Hepatocyte (in vitro differentiated cells): ENCODE results near the gene CWC27. TPM values are rescaled to one million over a fixed set of nuclear protein-coding genes. Genes with fewer than 3 reads are reported as not detected.

Experiments
- DNase-seq: peaks from one replicate; pipeline ENCODE4 v3.0.0-alpha.2; 2016; ENCODE audit warnings: low spot score
- H2AFZ ChIP-seq: fragments of 200-600 bp; sonication (generic); 2 replicates; pipeline ENCODE4 v1.6.0; 2016; ENCODE audit warnings: antibody characterized with exemption, mild to moderate bottlenecking
- H3K27ac ChIP-seq: fragments of 200-600 bp; sonication (generic); 2 replicates; pipeline ENCODE4 v1.5.1; 2016; ENCODE audit warnings: mild to moderate bottlenecking
- H3K27me3 ChIP-seq: fragments of 200-600 bp; sonication (generic); 2 replicates; pipeline ENCODE4 v1.6.1; 2016
- H3K36me3 ChIP-seq: fragments of 200-600 bp; sonication (generic); replicated peaks from 2 replicates; pipeline ENCODE4 v1.5.1; 2016; ENCODE audit warnings: low read depth; ENCODE audit not compliant: insufficient read depth
- H3K4me1 ChIP-seq: fragments of 200-600 bp; sonication (generic); 2 replicates; pipeline ENCODE4 v1.5.1; 2016; ENCODE audit warnings: mild to moderate bottlenecking, moderate library complexity; ENCODE audit not compliant: insufficient read depth
- H3K4me2 ChIP-seq: fragments of 200-600 bp; sonication (generic); 2 replicates; pipeline ENCODE4 v1.6.0; 2016
- H3K4me3 ChIP-seq: fragments of 200-600 bp; sonication (generic); 2 replicates; pipeline ENCODE4 v1.5.1; 2016; ENCODE audit warnings: mild to moderate bottlenecking
- H3K79me2 ChIP-seq: fragments of 200-600 bp; sonication (generic); 2 replicates; pipeline ENCODE4 v1.6.0; 2017; ENCODE audit warnings: mild to moderate bottlenecking
- H3K9me2 ChIP-seq: fragments of 200-600 bp; sonication (generic); replicated peaks from 2 replicates; pipeline ENCODE4 v1.6.0; 2017; ENCODE audit warnings: mild to moderate bottlenecking; ENCODE audit not compliant: insufficient read depth
- H3K9me3 ChIP-seq: fragments of 200-600 bp; sonication (generic); 2 replicates; pipeline ENCODE4 v1.5.1; 2016; ENCODE audit warnings: low read depth, mild to moderate bottlenecking
- H4K20me1 ChIP-seq: fragments of 200-600 bp; sonication (generic); 2 replicates; pipeline ENCODE4 v1.6.0; 2016; ENCODE audit warnings: mild to moderate bottlenecking; ENCODE audit not compliant: insufficient read depth, poor library complexity, severe bottlenecking
- EZH2 ChIP-seq: fragments of 200-600 bp; sonication (generic); IDR thresholded peaks from 2 replicates; pipeline ENCODE4 v1.6.1; 2016; ENCODE audit warnings: antibody characterized with exemption, mild to moderate bottlenecking, borderline replicate concordance
- EZH2phosphoT487 ChIP-seq: fragments of 200-600 bp; sonication (generic); IDR thresholded peaks from one replicate; pipeline ENCODE4 v1.6.1; 2018; ENCODE audit warnings: antibody characterized with exemption, mild to moderate bottlenecking, low read depth, moderate library complexity; ENCODE audit not compliant: unreplicated experiment, severe bottlenecking
- WGBS: methylation state at CpG from one replicate; pipeline ENCODE4 v1.1.6; 2016; ENCODE audit warnings: low lambda C conversion rate; ENCODE audit errors: missing lambda C conversion rate; 5-methylcytosine and 5-hydroxymethylcytosine counted together
- polyA plus RNA-seq: library from polyadenylated mRNA; unstranded; fragments of >200 nt; fragmentation: Nextera tagmentation; extraction: Ambion mirVana; gene quantifications from 2 replicates; pipeline ENCODE4 v1.2.1, GENCODE V29; 2016
- total RNA-seq: library from RNA; depleted of rRNA; stranded (reverse); fragments of >200 nt; gene quantifications from 2 replicates; pipeline ENCODE4 v1.2.3, GENCODE V29; 2014
- TF ChIP-seq, protein P1 (sequence below): fragments of 200-600 bp; sonication (generic); IDR thresholded peaks from 2 replicates; pipeline ENCODE4 v1.5.1; 2016; ENCODE audit warnings: antibody characterized with exemption, mild to moderate bottlenecking; ENCODE audit not compliant: poor library complexity

The CWC27 gene
- total and polyA plus RNA-seq, 2 experiments from 2014 or later: 15.8 to 32.5 TPM

DNA sequence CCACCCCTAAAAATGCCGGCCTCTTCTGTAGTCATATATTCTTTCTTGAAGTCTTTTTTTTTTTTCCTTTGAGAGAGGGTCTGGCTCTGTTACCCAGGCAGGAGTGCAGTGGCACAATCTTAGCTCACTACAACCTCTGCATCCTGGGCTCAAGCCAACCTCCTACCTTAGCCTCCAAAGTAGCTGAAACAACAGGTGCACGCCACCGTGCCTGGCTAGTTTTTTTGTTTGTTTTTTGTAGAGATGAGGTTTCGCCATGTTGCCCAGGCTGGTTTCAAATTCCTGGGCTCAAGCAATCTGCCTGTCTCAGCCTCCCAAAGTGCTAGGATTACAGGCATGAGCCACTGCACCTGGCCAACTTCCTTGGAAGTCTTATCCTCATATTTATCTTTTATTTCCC is 19.3 kb upstream of the CWC27 start:
- H3K9me3 ChIP-seq: no peaks in the 10 kb centered on the region
- no peak for TF ChIP-seq EZH2phosphoT487
- TF ChIP-seq, protein P1, sequence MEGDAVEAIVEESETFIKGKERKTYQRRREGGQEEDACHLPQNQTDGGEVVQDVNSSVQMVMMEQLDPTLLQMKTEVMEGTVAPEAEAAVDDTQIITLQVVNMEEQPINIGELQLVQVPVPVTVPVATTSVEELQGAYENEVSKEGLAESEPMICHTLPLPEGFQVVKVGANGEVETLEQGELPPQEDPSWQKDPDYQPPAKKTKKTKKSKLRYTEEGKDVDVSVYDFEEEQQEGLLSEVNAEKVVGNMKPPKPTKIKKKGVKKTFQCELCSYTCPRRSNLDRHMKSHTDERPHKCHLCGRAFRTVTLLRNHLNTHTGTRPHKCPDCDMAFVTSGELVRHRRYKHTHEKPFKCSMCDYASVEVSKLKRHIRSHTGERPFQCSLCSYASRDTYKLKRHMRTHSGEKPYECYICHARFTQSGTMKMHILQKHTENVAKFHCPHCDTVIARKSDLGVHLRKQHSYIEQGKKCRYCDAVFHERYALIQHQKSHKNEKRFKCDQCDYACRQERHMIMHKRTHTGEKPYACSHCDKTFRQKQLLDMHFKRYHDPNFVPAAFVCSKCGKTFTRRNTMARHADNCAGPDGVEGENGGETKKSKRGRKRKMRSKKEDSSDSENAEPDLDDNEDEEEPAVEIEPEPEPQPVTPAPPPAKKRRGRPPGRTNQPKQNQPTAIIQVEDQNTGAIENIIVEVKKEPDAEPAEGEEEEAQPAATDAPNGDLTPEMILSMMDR: no peak
- TF ChIP-seq EZH2: no peak
- 92% methylated on average over 4 of the region's 4 CpGs for WGBS
- no peak overlapping the region for H3K27ac ChIP-seq
- H3K4me3 ChIP-seq: no peak overlapping the region
- no peaks in the 10 kb centered on the region for H3K36me3 ChIP-seq
- no peaks in the 10 kb centered on the region for H3K9me2 ChIP-seq
- DNase-seq: no peak
- H2AFZ ChIP-seq: no peak overlapping the region
- no peaks in the 10 kb centered on the region for H3K4me1 ChIP-seq
- H4K20me1 ChIP-seq: no peaks in the 10 kb centered on the region
- no peaks in the 10 kb centered on the region for H3K27me3 ChIP-seq
- H3K79me2 ChIP-seq: peaks cover 12% of the 10 kb centered on the region
- no peak overlapping the region for H3K4me2 ChIP-seq

DNA sequence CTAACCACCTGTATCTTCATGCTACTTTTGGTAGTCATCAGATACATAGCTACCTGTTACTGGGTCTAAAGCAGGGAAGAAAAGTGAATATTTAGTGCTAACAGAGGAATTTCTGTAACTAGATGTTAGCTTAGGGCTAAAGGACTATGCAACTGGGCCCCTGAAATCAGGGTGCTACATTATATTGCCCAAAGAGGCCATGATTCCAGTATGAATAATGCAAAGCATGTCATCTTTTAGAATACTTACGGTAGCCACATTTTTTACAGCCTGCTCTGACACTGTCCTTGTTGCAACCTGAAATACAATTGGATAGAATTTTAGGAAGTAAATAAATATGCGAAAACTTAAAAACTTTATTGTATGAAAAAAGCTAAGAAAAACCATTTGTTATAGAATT is 14.7 kb upstream of the CWC27 start:
- Histone ChIP-seq H3K9me3 (no peaks in the 10 kb centered on the region), H3K4me1 (no peaks in the 10 kb centered on the region), H3K4me3 (no peak overlapping the region), H2AFZ (no peak overlapping the region), H3K79me2 (peaks cover 51% of the 10 kb centered on the region), H3K36me3 (no peaks in the 10 kb centered on the region), H3K9me2 (no peaks in the 10 kb centered on the region), H3K4me2 (no peak overlapping the region), H3K27ac (no peak overlapping the region), H3K27me3 (no peaks in the 10 kb centered on the region), H4K20me1 (peaks cover 13% of the 10 kb centered on the region)
- no peak for DNase-seq
- 98% methylated on average over 2 of the region's 2 CpGs for WGBS
- no peak for TF ChIP-seq EZH2phosphoT487
- no peak for TF ChIP-seq EZH2
- TF ChIP-seq, protein P1: no peak

DNA sequence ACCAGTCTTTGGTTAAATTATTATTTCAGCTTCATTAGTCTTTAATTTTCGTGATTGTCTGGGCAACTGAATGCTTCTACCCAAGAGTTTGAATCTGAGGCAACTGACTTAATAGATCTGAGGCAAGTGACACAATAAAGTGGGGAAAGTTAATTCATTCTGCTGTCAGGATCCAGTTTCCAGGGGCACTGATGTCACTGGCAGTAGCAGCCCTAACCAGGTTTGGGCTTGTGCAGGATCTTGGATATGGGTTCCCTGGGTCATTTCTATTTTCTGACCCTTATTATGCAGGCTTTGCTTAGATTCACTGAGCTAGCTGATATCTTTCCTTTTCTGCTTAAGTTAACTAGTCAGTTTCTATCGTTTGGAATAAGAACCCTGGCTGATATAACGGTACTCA is 9.8 kb upstream of the CWC27 start:
- 96% methylated on average over 3 of the region's 3 CpGs for WGBS
- Histone ChIP-seq H3K4me2 (no peak overlapping the region), H3K9me3 (no peaks in the 10 kb centered on the region), H2AFZ (no peak overlapping the region), H3K9me2 (no peaks in the 10 kb centered on the region), H3K4me1 (peaks cover 8% of the 10 kb centered on the region), H3K27ac (no peak overlapping the region), H3K79me2 (peaks cover 91% of the 10 kb centered on the region), H3K4me3 (no peak overlapping the region), H3K36me3 (no peaks in the 10 kb centered on the region), H4K20me1 (peaks cover 27% of the 10 kb centered on the region), H3K27me3 (no peaks in the 10 kb centered on the region)
- DNase-seq: no peak
- no peak for TF ChIP-seq EZH2
- TF ChIP-seq, protein P1: no peak
- no peak for TF ChIP-seq EZH2phosphoT487
